A375 (cell line): ENCODE results near the gene MAGEB17. TPM values are rescaled to one million over a fixed set of nuclear protein-coding genes. Genes with fewer than 3 reads are reported as not detected.

ENCODE experiments used
- total RNA-seq: library from RNA; depleted of rRNA; stranded (reverse); fragments of >200 nt; shearing (Covaris generic); gene quantifications from 2 replicates; pipeline ENCODE4 v1.2.3, GENCODE V29; 2014; rRNA removed

MAGEB17 gene, protein sequence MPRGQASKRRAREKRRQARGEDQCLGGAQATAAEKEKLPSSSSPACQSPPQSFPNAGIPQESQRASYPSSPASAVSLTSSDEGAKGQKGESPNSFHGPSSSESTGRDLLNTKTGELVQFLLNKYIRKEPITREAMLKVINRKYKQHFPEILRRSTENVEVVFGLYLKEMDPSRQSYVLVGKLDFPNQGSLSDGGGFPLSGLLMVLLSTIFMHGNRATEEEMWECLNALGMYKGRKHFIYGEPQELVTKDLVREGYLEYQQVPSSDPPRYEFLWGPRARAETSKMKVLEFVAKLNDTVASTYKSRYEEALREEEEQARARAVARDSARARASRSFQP
- total RNA-seq = not detected in 2 replicates

DNA sequence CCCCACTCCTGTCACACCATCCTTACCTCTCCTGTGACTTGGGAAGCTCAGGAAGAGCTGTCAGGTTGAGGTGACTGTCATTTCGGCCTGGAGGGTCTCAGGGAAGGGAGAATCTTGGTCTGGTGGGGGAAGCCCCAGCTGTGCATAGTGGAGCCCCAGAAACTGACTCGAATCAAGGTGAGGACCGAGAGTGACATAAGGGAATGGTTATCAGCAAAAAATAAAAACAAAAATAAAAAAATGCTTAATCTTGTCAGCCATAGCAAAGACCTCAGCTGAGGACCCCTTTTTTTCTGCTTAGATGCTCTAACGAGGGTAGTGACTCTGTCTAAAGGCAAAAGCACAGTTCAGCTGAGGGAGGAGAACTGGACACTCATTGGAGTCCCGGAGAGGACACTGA, at the start of gene MAGEB17:
Gene MAGEB17, plus strand, starts transcription at position 301 of the 400 bp plus-strand sequence. CDS start 2,902 bp downstream, outside the sequence.

DNA sequence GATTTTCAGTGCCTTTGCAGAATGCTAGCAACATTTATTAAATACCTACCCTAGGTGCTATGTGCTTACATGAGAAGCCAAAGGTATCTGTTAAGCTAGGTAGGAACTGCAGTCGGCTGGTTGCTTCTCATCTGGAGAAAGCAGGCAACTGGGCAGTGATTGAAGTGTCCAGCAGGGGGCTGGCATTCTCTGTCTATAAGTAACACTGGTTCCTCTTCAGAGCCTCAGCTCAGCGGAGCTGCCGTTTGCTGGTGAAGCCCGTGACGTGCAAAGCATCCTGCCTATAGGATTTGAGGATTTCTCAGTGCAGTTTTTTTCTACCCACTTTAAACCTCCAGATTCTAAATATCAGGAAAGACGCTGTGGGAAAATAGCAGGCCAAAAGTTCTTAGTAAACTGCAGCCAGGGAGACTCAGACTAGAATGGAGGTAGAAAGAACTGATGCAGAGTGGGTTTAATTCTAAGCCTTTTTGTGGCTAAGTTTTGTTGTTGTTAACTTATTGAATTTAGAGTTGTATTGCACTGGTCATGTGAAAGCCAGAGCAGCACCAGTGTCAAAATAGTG, 44.0 kb upstream of the MAGEB17 start, which contains the start of gene GRPR:
Gene GRPR, plus strand, starts transcription at position 344 of the 565 bp plus-strand sequence. CDS start 389 bp downstream, outside the sequence.

Other genes starting within 250 kb of the MAGEB17 start
- gene GRPR, start 43.9 kb upstream of the MAGEB17 start, total RNA-seq = 0.11 TPM in 1 of 2 replicates, not detected in the other